IPS-NIHi7 (cell line): ENCODE data around the gene GAD1.
A peak's percentile ranks its signal among the peaks of the same experiment; 100 is the strongest.

ENCODE experiments used
- DNase-seq: peaks from one replicate; pipeline ENCODE4 v3.0.0; 2012; ENCODE audit warnings: mixed read lengths; ENCODE audit errors: extremely low spot score

The GAD1 gene

GRCh38 chr2:170845343-170845742 lies 28.7 kb downstream of the GAD1 start:
- peak; percentile 73 for DNase-seq

DNA sequence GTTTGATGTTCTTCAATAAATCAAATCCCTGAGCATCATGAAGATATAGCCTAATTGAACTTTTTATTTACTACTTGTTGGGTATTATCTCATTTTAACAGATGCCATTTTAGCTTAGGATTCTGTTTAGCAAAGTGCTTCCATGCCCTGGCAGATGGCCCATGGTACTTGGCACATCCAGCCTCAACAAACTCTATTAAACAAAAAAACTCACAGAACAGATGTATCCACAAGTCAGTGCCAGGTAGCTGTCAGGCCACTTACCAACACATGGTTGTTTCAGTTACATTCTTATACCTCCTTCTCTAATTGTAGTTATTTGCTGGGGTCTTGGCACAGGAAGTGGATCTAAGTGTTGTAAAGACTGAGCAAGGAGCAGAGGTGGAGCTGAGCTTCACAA lies 29.6 kb downstream of the GAD1 start:
- no peak for DNase-seq

DNA sequence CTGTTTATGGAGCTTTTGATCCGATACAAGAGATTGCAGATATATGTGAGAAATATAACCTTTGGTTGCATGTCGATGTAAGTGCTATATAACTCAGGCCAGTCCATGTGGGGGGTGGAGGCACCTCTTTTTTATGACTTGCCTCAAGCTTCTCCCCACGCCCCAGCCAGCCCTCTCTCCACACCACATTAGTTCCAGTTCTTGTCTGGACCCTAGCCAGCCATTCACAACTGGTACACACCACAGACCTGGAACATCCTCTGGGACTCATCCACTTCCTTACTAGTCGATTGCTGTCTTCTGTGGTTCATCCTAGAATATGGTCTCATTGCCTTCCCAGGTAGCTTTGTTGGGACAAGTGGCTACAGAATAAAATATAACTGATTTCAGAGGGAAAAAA lies 31.0 kb downstream of the GAD1 start:
- DNase-seq = no peak

DNA sequence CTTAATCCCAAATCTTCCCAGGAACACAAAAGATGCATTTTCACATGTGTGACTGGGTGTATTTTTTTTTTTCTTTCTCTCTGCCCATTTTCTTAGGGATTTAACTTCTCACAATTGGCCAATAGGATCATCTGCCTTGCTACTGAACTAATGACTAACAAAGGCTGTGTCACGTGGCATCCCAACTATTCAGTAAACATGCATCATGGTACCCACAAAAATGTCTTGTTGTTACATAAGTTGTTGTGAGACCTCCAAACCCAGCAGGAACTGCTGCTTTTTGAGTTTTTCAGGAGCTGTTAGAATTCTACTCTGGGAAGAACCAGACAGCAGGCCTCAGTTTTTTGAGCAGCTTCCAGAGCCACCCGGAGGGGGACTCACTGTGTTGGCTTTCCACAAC lies 31.9 kb downstream of the GAD1 start:
- no peak for DNase-seq

DNA sequence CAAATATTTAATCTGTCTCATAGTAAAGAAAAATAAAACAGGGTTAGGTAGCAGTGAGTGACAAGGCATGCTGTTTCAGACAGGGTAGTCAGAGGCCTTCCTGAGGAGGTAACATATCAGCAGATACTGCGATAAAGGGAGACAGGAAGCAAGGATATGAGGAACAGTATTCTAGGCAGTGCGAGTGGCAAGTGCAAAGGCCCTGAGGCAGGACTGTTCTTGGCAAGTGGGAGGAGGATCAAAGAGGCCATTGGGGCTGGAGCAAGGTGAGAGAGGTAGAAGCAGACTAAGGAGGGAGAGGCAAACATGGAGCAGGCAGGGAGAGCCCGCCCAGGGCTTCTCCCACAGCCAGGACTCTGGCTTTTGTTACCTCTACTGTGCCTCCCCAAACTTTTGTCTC lies 33.6 kb downstream of the GAD1 start:
- no peak for DNase-seq

- DNase-seq = no peak
These were observed 34.9 kb downstream of the GAD1 start for GRCh38 chr2:170851635-170852034.

- DNase-seq = no peak
These were observed 39.4 kb downstream of the GAD1 start for GRCh38 chr2:170856066-170856465.

GRCh38 chr2:170862286-170862902 lies 45.7 kb downstream of the GAD1 start:
- no peak for DNase-seq

DNA sequence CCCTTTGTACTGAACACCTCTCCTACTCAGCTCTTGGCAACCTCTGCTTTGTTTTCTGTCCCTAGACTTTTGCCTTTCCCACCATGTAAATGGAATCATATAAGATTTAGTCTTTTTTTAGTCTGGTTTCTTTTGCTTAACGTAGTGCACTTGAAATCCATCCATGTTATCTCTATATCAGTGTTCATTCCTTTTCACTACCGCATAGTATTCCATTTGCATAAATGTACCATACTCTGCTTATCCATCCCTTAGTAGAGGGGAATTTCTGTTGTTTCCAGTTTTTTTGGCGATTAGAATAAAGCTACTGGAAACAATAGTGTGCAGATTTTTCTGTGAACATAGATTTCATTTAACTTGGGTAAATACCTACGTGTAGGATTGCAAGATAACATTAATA lies 46.4 kb downstream of the GAD1 start:
- DNase-seq = no peak

- DNase-seq = no peak
These were observed 52.3 kb downstream of the GAD1 start for GRCh38 chr2:170869036-170869435.

DNA sequence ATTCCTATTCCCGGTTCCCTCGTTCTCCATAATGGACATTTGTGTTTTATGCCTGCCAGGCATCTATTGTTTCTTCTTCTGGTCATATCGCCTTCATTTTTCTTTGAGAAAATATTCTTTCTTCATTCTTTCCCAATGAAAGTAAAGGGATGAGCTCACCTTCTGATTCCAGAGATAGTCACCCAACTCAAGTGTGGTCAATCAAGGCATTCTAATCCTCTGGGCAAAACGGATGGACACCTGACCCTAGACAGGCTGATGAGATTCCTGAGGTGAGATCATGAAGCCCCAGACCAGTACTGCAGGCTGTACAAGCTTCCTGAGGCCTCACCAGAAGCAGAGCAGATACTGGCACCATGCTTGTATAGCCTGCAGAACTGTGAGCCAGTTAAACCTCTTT lies 52.8 kb downstream of the GAD1 start:
- no peak for DNase-seq

DNA sequence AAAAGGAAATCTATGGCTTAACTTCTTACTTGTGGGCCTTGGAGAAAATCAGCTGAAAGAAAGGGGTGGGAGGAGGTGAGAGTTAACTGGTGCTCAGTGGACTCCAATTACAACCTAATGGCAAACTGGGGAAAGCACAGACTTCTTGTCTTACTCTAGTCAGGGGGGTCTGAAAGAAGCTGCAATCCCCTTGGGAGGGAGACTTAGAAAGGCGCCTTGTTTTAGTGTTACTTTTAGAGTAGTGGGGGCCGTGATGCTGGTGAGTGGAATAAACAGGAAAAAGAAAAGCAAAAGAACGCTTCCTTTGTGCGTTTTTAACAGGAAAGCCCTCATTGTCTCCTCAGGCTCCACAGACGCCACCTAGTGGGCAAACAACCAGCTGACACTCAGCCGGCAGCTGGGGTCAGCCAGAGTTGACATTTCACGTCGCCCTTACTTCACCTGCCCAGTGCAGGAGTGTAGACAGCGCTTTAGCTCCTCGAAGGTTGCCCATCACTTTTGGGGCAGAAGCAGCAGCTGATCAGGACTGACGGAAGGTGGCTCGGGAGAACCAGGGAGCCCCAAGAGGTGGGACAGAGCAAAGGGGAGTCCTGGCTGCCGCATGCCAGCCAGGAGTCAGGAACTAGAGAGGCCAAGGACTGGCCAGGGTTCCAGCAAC lies 56.5 kb downstream of the GAD1 start:
- DNase-seq = peak; percentile 91

DNA sequence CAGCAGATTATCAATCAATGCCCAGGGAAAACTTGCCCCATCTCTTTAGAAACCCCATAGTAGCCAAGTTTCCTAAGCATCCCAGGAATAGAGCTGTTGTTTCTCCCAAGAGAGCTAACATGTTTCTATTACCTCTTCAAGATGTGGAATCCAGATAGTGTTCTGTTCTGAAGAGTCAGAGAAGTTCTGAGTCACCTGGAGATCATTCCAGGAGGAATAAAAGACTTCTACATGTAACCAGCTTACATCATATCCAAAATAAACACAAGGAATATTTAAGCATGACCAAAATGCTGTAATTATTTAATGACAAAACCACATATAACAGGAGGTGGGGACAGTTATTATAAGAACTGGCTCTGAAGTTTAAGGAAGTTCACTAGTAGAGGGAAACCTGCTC lies 61.4 kb downstream of the GAD1 start:
- no peak for DNase-seq

DNA sequence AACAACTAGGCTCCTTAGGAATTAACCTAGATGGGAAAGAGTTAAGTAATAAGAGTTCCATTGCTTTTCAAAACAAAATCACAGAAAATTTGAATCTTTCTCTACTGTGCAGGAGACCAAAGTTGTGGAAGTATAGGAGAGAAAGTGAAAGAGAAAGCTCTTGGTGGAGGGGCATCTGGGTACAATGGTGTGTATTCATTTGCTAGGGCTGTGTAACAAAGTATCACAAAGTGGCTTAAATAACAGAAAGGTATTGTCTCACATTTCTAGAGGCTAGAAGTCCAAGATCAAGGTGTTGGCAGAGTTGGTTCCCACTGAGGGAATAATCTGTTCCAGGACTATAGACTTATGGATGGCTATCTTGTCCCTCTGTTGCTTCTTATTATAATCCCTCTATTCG lies 61.8 kb downstream of the GAD1 start:
- DNase-seq = no peak

- DNase-seq = no peak
These were observed 65.2 kb downstream of the GAD1 start for GRCh38 chr2:170881840-170882239.

- no peak for DNase-seq
These were observed 66.1 kb downstream of the GAD1 start for GRCh38 chr2:170882758-170883157.

DNA sequence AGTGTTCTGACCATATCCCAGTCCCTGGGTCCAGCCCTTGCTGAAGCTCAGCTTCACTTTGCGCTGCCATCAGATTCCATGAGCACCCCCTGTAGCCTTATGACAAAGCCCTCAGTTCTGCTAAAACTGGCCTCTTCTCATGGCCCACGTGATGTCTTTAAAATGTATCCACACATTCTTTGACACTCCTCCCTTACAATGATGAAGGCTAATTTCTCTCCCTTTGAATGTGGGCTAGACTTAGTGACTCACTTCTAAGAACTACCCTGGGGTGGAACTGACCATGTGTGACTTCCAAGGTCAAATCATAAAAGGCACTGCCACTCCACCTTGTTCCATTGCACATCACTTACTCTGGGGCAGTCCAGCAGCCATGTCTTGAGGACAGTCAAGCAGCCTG lies 67.0 kb downstream of the GAD1 start:
- no peak for DNase-seq

GRCh38 chr2:170885130-170885791 lies 68.6 kb downstream of the GAD1 start:
- no peak for DNase-seq

DNA sequence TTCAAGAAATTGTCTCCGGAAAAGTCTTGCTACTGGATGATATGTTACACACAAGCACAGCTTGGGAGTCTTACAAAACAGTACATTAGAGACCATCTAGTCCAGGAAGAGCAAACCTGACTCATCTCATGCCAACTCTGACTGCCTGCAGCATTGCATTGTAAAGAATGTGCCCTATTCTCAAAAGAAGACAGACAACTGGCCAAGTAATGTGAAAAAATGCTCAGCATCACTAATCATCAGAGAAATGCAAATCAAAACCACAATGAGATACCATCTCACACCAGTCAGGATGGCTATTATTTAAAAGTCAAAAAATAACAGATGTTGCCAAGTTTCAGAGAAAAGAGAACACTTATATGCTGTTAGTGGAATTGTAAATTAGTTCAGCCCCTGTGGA lies 69.7 kb downstream of the GAD1 start:
- no peak for DNase-seq

GRCh38 chr2:170887496-170887895 lies 70.8 kb downstream of the GAD1 start:
- DNase-seq = no peak

DNA sequence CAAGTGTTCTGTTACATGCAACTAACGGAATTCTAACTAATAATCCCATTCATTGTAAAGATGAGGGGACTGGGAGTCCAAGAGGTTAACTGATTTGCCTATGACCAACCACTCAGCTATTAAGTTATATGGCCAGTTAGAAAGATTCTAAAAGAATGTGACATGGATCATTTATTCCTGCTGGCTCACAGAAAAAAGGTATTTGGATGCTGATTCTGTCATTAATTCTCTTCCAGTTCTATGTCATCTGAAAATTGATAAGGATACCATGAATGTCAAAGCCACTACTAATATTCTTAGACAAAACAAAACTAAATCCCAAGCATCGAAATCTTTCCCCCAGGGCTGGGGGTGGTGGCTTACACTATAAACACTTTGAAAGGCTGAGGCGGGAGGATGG lies 71.2 kb downstream of the GAD1 start:
- DNase-seq = no peak

DNA sequence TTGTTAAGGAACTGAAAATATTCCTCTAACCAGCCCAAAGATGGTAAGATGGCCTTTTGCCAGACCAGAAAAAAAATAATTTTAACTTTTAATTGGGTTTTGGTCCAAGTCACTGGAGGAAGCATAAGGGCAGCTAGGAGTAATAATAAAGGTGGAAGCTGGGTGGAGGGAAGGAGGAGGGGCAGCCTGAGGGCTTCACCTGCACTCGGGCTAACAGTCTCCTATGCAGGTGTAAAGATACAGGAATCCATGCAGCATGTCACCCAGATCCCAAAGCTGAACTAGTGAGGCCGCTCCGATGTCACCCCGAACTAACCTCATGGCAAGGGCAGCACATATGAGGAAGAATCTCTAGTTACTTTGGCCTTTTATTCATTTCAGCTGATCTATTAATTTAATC lies 75.2 kb downstream of the GAD1 start:
- DNase-seq = no peak

GRCh38 chr2:170892391-170892951 lies 75.8 kb downstream of the GAD1 start:
- no peak for DNase-seq
